Measurements from ENCODE around the gene PLXNA2. TPM values are rescaled to one million over a fixed set of nuclear protein-coding genes. Genes with fewer than 3 reads are reported as not detected.

Gene PLXNA2
- total and polyA plus RNA-seq, 11 donors = 9.2 to 28.2 (median 18.0) TPM

- no peaks in the 10 kb centered on the region for H3K36me3 ChIP-seq
- H3K9me3 ChIP-seq = peaks cover 0 to 19% (median 0%) of the 10 kb centered on the region in 12 donors
- WGBS, 4 donors = 74 to 87% (median 79%) methylated on average over 6 of the region's 6 CpGs
- H3K27ac ChIP-seq = no peak overlapping the region
- peaks cover 0 to 4% (median 0%) of the 10 kb centered on the region in 12 donors for H3K4me1 ChIP-seq
- no peak for TF ChIP-seq CTCF (IDR thresholded peaks at IDR 0.05)
- TF ChIP-seq POLR2A (IDR thresholded peaks at IDR 0.05) = no peak
- ATAC-seq (no peak), DNase-seq (no peak)
- H3K27me3 ChIP-seq = no peaks in the 10 kb centered on the region
- no peak overlapping the region for H3K4me3 ChIP-seq
- intact Hi-C loops (cut with DNase I) = no loop called here
These were observed 13.2 kb upstream of the PLXNA2 start for GRCh38 chr1:208257351-208257750.

DNA sequence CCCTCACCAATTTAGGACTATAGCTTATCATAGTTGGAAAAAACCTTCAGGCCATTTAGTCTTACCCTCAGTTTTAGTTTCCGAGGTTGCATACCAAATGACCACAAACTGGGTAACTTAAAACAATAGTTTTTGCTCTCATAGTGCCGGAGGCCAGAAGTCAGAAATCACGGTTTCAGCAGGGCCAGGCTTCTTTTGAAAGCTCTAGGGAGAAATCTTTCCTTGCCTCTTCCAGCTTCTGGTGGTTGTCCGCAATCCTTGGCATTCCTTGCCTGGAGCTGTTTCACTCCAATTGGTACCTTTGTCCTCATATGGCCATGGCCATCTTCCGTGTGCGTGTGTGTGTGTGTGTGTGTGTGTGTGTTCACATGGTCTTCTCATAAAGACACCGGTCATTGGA, 12.4 kb upstream of the PLXNA2 start:
- no peak for TF ChIP-seq POLR2A (IDR thresholded peaks at IDR 0.05)
- no peak for TF ChIP-seq CTCF (IDR thresholded peaks at IDR 0.05)
- WGBS, 4 donors = 86 to 94% (median 89%) methylated on average over 7 of the region's 7 CpGs
- no peak overlapping the region for H3K4me3 ChIP-seq
- no peak overlapping the region for H3K27ac ChIP-seq
- intact Hi-C loops (cut with DNase I) = no loop called here
- H3K4me1 ChIP-seq = peaks cover 0 to 11% (median 0%) of the 10 kb centered on the region in 12 donors
- no peaks in the 10 kb centered on the region for H3K27me3 ChIP-seq
- H3K9me3 ChIP-seq = peaks cover 0 to 19% (median 0%) of the 10 kb centered on the region in 12 donors
- ATAC-seq (no peak), DNase-seq (no peak)
- H3K36me3 ChIP-seq = no peaks in the 10 kb centered on the region

DNA sequence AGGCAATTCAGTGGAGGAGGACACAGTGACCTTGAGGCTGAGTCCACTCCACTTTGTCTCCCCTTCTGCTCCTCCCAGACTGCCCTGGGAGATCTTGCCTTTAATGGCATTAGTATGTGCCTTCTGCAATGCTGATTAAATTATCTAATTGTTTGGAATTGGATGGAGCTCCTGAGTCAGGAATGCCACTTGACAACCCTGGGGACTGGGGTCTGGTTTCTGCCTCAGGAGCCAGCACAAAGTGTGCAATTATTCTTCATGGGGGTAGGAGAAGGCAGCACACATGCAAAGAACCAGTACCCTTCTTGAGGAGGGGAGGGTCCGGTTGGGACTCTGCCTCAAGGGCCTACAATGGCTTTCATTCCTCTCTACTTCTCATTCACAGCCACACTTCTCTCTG, 11.9 kb upstream of the PLXNA2 start:
- Histone ChIP-seq H3K4me3 (no peak overlapping the region), H3K36me3 (no peaks in the 10 kb centered on the region), H3K27me3 (no peaks in the 10 kb centered on the region), H3K4me1 (peaks cover 0 to 12% (median 0%) of the 10 kb centered on the region in 12 donors), H3K9me3 (peaks cover 0 to 15% (median 0%) of the 10 kb centered on the region in 12 donors), H3K27ac (no peak overlapping the region)
- 88 to 94% (median 93%) methylated on average over 1 of the region's 1 CpG for WGBS, 4 donors
- DNase-seq (no peak), ATAC-seq (no peak)
- no peak for TF ChIP-seq CTCF (IDR thresholded peaks at IDR 0.05)
- TF ChIP-seq POLR2A (IDR thresholded peaks at IDR 0.05) = no peak
- intact Hi-C loops (cut with DNase I) = no loop called here

DNA sequence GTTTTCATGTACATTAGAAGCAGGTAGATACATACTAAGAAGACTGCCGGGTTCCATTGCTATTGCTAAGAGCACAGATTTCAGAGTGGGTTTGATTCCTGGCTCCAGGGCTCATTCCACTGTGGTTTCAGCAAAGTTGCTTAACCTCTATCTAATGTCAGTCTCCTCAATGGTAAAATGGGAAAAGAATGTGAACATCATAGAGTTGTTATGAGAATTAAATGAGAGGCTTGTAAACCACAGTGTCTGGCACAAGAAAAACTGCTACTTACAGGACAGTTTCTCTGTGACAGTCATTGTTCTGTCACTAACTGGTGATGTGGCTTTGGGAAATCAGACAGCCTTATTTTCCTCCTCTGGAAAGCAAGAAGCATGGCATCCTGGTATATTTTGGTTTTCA, 10.7 kb upstream of the PLXNA2 start:
- intact Hi-C loops (cut with DNase I) = no loop called here
- Histone ChIP-seq H3K27ac (no peak overlapping the region), H3K4me1 (peaks cover 0 to 12% (median 0%) of the 10 kb centered on the region in 12 donors), H3K4me3 (no peak overlapping the region), H3K9me3 (peaks cover 0 to 3% (median 0%) of the 10 kb centered on the region in 12 donors), H3K27me3 (no peaks in the 10 kb centered on the region), H3K36me3 (no peaks in the 10 kb centered on the region)
- no peak for DNase-seq
- WGBS, 4 donors = 88 to 98% (median 96%) methylated on average over 1 of the region's 1 CpG
- no peak for TF ChIP-seq CTCF (IDR thresholded peaks at IDR 0.05)
- no peak for TF ChIP-seq POLR2A (IDR thresholded peaks at IDR 0.05)
- no peak for ATAC-seq
